GM18520 (cell line): ENCODE results near the gene LRRC40.
"Not testable (repeated sequence)": the region's sequence is repeated elsewhere in the genome, so short reads cannot be mapped to it uniquely, and the experiment has no call there.

Experiments used
- ATAC-seq: cut with Tn5 transposase; IDR thresholded peaks from one replicate; pipeline ENCODE4 v1.9.1; 2021; ENCODE audit not compliant: unreplicated experiment

LRRC40 gene

GRCh38 chr1:70204139-70204538 lies 1.2 kb downstream of the LRRC40 start:
- ATAC-seq = no peak

- ATAC-seq = no peak
Measured at GRCh38 chr1:70202173-70202758, 3.1 kb downstream of the LRRC40 start.

DNA sequence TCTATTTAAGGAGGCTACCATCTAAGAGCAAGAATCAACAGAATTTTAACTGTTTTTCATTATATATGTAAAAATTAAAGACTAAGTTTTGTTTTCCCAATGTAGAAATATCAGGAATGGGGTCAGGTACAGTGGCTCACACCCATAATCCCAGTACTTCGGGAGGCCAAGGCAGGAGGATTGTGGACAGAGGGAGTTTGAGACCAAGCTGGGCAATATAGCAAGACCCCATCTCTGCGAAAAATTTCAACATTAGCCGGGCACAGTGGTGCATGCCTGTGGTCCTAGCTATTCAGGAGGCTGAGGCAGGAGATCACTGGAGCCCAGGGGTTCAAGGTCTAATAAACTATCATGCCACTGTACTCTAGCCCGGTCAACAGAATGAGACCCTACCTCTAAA lies 5.3 kb downstream of the LRRC40 start:
- ATAC-seq = no peak

DNA sequence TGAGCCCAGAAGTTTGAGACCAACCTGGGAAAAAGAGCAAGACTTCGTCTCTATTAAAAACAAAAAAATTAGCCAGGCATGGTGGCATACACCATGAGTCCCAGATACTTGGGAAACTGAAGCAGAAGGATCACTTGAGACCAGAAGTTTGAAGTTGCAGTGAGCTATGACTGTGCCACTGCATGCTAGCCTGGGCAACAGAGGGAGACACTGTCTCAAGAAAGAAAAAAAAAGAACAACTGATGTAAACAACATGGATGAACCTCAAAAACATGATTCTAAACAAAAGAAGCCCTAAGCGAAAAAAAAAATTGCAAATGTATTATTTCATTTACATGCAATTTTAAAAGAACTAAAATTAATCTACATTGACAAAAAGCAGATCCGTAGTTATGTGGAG lies 9.0 kb downstream of the LRRC40 start:
- no peak for ATAC-seq

GRCh38 chr1:70195342-70195741 lies 10.0 kb downstream of the LRRC40 start:
- ATAC-seq = peak; percentile 81

DNA sequence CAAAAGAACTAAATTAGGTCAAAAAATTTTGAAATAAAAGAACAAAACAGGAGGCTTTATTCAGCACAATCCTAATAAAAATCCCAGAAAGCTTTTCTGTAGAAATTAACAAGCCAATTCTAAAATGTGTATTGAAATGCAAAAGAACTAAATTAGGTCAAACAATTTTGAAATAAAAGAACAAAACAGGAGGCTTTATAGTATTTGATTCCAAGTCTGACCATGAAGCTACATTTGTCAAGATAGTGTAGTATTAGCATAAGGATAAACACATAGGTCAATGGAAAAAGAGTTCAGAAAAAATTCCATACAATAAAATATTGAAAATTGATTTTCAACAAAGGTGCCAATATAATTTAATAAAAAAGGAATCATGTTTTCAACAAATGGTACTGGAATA lies 10.8 kb downstream of the LRRC40 start:
- no peak for ATAC-seq

DNA sequence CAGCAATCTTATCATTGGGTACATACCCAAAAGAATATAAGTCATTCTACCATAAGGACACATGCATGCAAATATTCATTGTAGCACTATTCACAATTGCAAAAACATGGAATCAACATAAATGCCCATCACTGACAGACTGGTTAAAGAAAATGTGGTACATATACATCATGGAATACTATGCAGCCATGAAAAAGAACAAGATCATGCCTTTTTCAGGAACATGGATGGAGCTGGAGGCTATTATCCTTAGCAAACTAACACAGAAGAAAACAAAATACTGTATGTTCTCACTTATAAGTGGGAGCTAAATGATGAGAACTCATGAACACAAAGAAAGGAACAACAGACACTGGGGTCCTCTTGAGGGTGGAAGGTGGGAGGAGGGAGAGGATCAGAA lies 12.9 kb downstream of the LRRC40 start:
- ATAC-seq = not testable (repeated sequence)

DNA sequence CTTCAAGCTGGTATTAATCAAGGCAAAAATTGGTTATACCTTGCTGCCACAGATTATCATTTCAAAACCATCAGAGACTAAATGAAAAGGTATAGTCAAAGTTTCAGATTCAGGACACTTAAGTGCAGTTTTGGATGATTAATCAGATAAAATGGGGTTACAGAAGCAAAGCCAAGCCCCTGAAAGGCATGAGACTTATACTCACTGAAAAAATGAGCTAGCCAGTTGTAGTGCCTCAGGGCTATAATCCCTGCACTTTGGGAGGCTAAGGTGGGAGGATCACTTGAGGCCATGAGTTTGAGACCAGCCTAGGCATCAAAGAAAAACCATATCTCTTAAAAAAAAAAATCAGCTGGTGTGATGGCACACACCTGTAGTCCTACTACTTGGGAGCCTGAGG lies 15.2 kb downstream of the LRRC40 start:
- ATAC-seq = no peak

DNA sequence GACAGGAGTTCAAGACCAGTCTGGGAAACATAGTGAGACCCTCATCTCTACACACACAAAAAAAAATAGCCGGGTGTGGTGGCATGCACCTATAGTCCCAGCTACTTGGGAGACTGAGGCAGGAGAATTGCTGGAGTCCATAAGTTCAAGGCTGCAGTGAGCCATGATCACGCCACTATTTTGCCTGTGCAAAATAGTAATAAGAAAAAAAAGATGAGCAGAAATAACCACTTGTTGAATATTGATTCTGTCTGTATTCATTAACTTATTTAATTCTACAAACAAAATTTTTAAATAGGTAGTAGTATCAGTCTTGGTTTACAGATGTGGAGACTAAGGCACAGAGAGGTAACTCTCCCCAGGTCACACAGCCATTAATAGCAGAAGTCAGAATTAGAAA lies 16.9 kb downstream of the LRRC40 start:
- ATAC-seq = no peak

DNA sequence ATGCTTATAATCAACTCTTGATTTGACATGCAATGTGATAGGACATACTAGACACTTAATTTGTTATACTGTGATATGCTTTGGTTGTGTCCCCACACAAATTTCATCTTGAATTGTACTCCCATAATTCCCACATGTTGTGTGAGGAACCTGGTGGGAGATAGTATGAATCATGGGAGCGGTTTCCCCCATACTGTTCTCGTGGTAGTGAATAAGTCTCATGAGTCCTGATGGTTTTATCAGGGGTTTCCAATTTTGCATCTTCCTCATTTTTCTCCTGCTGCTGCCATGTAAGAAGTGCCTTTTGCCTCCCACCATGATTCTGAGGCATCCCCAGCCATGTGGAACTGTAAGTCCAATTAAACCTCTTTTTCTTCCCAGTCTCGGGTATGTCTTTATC lies 20.2 kb downstream of the LRRC40 start:
- not testable (repeated sequence) for ATAC-seq

DNA sequence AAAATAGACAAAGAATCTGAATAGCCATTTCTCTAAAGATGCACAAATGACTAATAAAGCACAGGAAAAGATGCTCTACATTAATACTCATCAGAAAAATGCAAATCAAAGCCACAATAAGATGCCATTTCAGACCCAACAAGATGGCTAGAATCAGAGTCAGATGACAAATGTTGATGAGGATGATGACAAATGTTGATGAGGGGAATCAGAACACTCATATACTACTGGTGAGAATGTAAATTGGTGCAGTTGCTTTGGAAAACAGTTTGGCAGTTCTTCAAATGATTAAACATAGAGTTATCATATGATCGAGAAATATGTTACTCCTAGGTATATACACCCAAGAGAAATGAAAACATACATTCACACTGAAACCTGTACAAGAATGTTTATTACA lies 33.9 kb downstream of the LRRC40 start:
- ATAC-seq = no peak

- ATAC-seq = no peak
Measured at GRCh38 chr1:70169018-70169839, 36.1 kb downstream of the LRRC40 start.

- no peak for ATAC-seq
Measured at GRCh38 chr1:70168283-70168682, 37.1 kb downstream of the LRRC40 start.

GRCh38 chr1:70164350-70164749 lies 41.0 kb downstream of the LRRC40 start:
- ATAC-seq = no peak

- ATAC-seq = no peak
Measured at GRCh38 chr1:70156529-70157120, 48.8 kb downstream of the LRRC40 start.

DNA sequence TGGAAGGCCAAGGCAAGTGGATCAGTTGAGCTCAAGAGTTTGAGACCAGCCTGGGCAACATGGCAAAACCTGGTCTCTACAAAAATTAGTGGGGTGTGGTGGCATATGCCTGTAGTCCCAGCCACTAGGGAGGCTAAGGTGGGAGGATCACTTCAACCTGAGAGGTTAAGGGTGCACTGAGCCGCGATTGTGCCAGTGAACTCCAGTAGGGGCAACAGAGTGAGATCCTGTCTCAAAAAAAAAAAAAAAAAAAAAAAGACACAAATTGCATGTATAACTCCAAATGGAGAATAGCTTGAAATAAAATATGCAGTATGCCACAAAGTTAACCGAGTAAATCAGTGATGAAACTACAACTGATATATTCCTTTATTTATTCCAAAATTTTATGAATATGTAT lies 51.6 kb downstream of the LRRC40 start:
- no peak for ATAC-seq

GRCh38 chr1:70150444-70150843 lies 54.9 kb downstream of the LRRC40 start:
- no peak for ATAC-seq

- no peak for ATAC-seq
Measured at GRCh38 chr1:70146488-70146887, 58.9 kb downstream of the LRRC40 start.

DNA sequence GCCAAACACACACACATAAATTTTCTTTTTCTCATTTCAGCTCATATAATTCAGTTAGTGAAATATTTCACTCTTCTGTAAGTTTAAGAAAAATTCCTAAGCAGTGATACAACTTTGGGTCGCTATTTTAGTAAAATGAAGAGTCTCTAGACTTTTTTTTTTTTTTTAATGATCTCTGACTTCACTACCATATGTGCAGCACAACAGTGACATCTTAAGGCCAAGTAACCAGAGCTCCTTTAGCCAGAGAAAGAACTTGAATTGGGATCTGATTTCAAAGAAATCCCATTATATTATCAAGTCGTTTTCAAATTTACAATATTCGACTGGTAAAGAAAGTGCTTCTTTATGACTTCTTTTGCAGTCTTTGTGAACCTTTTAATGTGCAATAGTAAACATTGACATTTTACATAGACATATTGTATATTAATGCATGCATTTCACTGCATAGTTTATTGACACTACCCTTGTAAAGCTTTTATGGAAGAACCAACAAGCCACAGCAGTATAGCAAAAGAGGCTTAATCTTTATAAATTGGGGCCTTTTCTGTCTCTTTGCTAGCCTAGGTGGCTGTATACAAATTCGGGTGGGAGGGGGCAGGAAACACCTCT lies 62.2 kb downstream of the LRRC40 start:
- ATAC-seq = no peak

DNA sequence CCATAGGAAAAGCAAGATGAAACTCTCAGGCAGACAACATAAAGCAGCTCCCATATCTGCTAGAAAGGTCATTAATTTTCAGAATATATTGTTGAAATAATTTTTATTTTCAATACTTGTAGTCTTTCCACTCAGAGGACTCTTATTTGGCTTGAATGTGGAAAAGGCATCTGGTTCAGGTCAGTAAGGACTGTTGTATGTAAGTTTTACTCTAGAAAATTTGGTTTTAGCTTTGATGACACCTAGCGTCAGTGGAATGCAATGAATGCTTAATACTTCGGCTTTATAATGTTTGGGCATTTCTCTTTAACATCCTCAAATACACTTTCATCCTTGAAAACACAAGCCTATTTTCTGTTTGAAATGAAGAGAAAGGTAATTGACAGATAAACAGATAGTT lies 63.3 kb downstream of the LRRC40 start:
- ATAC-seq = no peak

DNA sequence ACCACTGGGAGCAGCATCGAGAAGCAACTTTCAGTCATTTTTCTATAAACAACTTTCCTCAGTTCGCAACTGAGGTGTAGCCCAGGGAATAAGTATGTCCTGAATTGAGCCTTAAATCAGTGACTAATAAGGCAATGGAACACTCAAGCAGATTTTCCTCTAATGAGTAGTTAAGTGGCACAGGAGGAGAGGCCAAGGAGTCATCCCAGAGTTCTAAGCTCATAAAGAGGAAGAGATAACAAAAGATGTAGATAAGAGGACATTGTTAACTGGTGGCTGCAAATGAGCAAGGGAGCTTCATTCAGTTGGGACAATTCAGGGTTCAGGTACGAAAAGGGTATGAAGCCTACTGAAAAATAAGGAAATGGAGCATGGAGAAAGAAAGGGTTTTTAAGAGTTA lies 64.5 kb downstream of the LRRC40 start:
- ATAC-seq = no peak

- ATAC-seq = no peak
Measured at GRCh38 chr1:70140343-70140742, 65.0 kb downstream of the LRRC40 start.
